NCI-H2227 treated with DMSO at 0.1 percent for 48 hours (cell line): ENCODE measurements around the gene SLC12A8.

Source experiments
- DNase-seq: peaks from one replicate; lab custom pipeline; 2025; lab: John Stamatoyannopoulos, UW

SLC12A8 gene

GRCh38 chr3:125140011-125140817 is 72.3 kb downstream of the SLC12A8 start:
- no peak for DNase-seq

GRCh38 chr3:125139386-125139785 is 73.2 kb downstream of the SLC12A8 start:
- no peak for DNase-seq

GRCh38 chr3:125137358-125138033 is 75.1 kb downstream of the SLC12A8 start:
- DNase-seq, result no peak

- DNase-seq, result no peak
These were observed 75.6 kb downstream of the SLC12A8 start for GRCh38 chr3:125136966-125137357.

- no peak for DNase-seq
These were observed 76.0 kb downstream of the SLC12A8 start for GRCh38 chr3:125136515-125136914.

- DNase-seq, result no peak
These were observed 77.6 kb downstream of the SLC12A8 start for GRCh38 chr3:125134952-125135351.

- DNase-seq, result no peak
These were observed 79.7 kb downstream of the SLC12A8 start for GRCh38 chr3:125132815-125133214.

GRCh38 chr3:125129512-125129997 is 83.0 kb downstream of the SLC12A8 start:
- no peak for DNase-seq

GRCh38 chr3:125128861-125129501 is 83.6 kb downstream of the SLC12A8 start:
- no peak for DNase-seq

GRCh38 chr3:125126323-125126722 is 86.2 kb downstream of the SLC12A8 start:
- no peak for DNase-seq

DNA sequence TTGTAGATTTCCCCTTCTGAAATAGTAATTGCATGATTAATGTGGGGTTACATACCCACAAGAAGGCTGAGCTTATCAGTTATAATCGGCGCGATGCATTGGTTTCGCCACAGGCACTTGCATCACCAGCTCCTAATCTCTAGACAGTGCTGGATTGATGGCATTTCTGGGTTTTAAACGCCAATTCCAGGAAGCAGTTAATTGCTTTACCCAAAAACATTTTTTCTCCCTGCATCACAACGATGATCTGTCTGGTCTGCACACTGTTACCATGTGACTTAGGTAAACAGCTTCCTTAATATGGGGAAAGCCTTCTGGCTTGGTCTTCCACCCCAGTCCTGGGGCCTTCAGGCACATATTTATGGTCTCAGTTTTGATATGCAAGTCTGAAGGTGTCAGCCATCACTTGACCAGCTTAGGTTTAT is 86.7 kb downstream of the SLC12A8 start:
- no peak for DNase-seq

GRCh38 chr3:125123451-125124305 is 88.9 kb downstream of the SLC12A8 start:
- no peak for DNase-seq

DNA sequence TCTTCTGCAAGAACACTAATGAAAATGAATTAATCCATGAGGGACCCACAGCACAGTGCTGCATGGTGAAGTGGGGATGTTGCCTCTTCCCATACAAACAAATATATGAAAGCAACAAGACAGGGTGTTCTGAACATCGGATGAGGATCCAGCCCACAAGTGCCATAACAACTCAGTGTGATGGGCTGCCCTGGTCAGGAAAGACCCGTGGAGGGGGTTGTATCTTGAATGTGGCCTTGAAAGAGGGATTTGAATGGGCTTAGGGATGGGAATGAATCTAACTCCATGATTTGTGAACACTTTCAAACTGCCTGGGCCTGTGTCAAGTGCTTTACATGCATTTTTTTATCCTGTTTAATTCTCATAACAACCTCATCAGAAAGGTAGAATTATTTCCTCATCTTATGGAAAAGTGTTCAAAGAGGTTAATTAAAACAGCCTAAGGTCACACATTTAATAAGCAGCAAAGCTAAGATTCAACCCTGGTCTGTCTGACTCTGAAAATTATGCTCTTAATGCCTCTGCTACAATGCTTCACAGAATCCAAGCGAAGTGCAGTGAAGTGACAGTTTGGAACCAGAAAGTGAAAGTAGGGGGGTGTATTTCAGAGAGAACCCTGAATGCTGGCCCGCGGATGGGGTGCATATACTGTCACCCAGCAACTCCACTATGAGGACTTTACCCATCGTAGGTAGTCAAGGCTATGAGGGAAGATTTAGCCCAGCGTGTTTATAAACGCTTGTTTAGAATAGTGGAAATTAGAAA is 91.1 kb downstream of the SLC12A8 start:
- DNase-seq, result no peak

- no peak for DNase-seq
These were observed 92.0 kb downstream of the SLC12A8 start for GRCh38 chr3:125120379-125121122.

DNA sequence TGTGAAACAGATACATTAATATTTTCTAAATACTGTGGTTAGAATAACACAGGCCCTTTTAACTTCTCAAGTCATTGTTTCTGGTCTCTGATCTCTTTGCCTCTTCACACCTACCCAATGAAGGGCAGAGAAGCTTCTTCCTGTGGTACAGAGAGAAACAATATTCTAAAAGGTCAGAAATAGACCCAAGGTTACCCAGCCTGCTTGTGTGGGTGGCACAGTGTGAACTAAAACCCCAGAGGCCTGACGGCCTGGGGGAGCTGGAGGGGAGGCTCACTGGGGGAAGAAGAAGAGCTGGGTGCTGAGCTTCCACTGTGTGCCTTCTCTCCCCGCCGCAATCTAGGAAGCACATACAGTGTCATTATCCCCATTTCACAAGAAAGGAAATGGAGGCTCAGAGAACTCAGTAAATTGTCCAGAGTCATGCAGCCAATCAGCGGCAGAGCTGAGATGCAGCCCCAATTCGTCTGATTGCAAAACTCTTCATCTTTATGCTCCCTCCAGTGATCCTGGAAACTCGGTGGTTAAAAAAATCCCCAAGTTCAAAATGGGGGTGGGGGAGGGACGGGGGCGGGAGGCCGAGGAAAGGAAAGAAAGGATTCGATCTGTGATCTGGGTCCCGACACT is 92.7 kb downstream of the SLC12A8 start:
- DNase-seq, result no peak

DNA sequence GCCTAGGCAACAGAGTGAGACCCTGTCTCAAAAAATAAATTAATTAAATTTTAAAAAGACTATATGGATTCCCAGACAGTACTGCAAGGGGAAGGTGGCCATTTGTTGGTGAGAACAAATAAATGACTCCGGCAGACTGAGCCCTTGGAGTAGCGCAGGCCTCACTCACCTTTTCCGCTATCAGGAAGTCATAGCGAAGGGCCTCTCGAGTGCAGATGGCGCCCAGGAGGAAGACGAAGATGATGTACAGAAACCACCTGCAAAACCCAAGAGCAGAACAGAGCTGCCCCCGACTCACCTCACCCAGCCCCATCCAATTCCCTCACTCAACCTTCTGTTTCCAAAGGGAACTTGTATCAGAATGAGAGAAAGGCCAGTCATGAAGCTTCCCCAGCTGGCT is 93.9 kb downstream of the SLC12A8 start:
- DNase-seq, result no peak

DNA sequence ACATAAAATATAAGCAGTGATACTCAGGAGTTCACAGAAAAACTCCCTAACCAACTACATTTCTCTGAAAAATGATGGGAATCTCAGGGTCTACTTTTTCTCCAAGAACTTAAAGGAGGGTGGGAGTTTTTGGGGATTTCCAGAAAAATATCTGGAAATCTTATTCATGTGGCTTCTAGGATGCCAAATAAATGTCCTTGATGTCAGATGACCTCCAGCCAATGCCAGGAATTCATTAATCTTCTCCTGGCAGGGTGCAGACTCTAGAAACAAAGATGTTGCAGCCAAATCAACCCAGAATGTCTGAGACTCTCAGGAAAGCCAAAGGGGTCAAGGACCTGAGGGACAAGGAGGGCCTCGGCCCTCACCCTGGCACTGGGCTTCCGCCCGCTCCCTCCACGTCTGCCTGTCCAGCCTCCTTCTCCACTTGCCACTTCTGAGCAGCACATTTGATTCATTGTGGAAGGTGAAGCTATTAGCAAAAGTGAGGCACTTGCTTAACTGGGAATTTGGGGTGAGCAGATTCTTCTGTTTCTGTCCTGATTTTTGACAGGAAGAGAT is 94.8 kb downstream of the SLC12A8 start:
- DNase-seq, result no peak

DNA sequence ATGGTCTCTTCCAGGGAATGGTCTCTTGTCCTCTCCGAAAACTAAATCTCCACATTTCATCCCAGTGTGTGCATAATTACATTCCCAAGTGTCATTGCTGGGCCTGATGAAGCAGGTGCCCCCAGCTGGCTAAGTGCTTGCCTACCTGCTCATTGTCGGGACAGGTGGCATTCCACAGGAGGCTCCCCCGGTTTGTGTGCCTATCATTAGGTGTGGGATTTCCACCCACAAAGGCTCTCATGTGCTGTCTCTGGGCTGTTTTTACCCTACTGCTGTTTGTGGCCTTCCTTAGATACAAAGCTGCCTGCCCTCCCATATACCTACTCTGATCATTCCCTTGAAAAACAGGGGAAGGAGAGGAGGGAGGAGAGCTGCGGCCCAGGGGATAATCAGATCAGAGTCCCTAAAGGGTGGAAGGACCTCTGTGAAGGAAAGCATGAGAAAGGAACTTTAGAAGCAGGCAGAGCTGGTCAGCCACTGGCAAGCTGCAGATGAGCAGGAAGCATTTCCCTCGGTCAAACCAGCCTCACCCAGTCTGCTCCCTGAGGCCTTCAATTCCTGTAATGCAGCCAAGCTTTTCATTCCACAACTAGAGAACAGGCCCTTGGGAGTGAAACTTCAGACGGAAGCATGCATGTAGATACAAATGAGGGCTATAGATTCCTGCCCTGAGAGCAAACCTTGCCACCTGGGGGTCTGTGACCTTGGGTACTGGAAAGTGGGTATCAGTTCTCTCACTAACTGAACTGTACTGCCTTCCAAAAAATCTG is 96.1 kb downstream of the SLC12A8 start:
- no peak for DNase-seq

GRCh38 chr3:125115640-125116039 is 96.9 kb downstream of the SLC12A8 start:
- no peak for DNase-seq
